WERI-Rb-1 (cell line): ENCODE results near the gene POLR2I.

Experiments
- DNase-seq: peaks from one replicate; pipeline ENCODE4 v3.0.0-alpha.2; 2020
- H3K27ac ChIP-seq: fragments of 250-450 bp; sonication (Bioruptor Pico); 2 replicates; pipeline ENCODE4 v1.5.1; 2020; ENCODE audit warnings: mild to moderate bottlenecking, moderate library complexity
- H3K27me3 ChIP-seq: fragments of 250-450 bp; sonication (Bioruptor Pico); 2 replicates; pipeline ENCODE4 v1.5.1; 2021; ENCODE audit warnings: mild to moderate bottlenecking, low read depth, moderate library complexity; ENCODE audit not compliant: insufficient read depth, severe bottlenecking
- H3K36me3 ChIP-seq: fragments of 250-450 bp; sonication (Bioruptor Pico); 2 replicates; pipeline ENCODE4 v1.5.1; 2020; ENCODE audit warnings: mild to moderate bottlenecking, moderate library complexity
- H3K4me3 ChIP-seq: 2 replicates; pipeline ENCODE4 v1.5.1; 2011; ENCODE audit warnings: low read depth, mild to moderate bottlenecking, control low read depth, low read length
- H3K9me3 ChIP-seq: fragments of 250-450 bp; sonication (Bioruptor Pico); 2 replicates; pipeline ENCODE4 v1.5.1; 2021; ENCODE audit warnings: mild to moderate bottlenecking, moderate library complexity; ENCODE audit not compliant: severe bottlenecking
- CTCF ChIP-seq: IDR thresholded peaks from 2 replicates; pipeline ENCODE4 v1.5.1; 2011; ENCODE audit warnings: low read depth, mild to moderate bottlenecking, control low read depth, inconsistent platforms, low read length

The POLR2I gene

GRCh38 chr19:36067681-36068080 lies 47.0 kb downstream of the POLR2I start:
- no peak for TF ChIP-seq CTCF
- Histone ChIP-seq H3K27me3 (no peaks in the 10 kb centered on the region), H3K9me3 (no peaks in the 10 kb centered on the region), H3K4me3 (no peak overlapping the region), H3K27ac (no peak overlapping the region), H3K36me3 (peaks cover 66% of the 10 kb centered on the region)
- DNase-seq: no peak

- no peak overlapping the region for H3K27ac ChIP-seq
- no peaks in the 10 kb centered on the region for H3K27me3 ChIP-seq
- no peak overlapping the region for H3K4me3 ChIP-seq
- H3K36me3 ChIP-seq: peaks cover 68% of the 10 kb centered on the region
- no peak for DNase-seq
- no peak for TF ChIP-seq CTCF
- H3K9me3 ChIP-seq: no peaks in the 10 kb centered on the region
These were observed 49.8 kb downstream of the POLR2I start for GRCh38 chr19:36064826-36065225.
